Ureter (tissue), 1 donor: ENCODE results near the gene SORCS2. TPM values are rescaled to one million over a fixed set of nuclear protein-coding genes. Genes with fewer than 3 reads are reported as not detected.

Source experiments
- DNase-seq: peaks from one replicate; pipeline ENCODE4 v3.0.0-alpha.2; 2020; ENCODE audit warnings: low spot score
- total RNA-seq: library from RNA; stranded (reverse); gene quantifications from one replicate; pipeline ENCODE4 v1.2.4, GENCODE V29; 2023
- donor health status: DM: yes; HTN: yes; CAD: no.

SORCS2 gene
- total RNA-seq, 1 donor from 2014 or later = 2.8 TPM

DNA sequence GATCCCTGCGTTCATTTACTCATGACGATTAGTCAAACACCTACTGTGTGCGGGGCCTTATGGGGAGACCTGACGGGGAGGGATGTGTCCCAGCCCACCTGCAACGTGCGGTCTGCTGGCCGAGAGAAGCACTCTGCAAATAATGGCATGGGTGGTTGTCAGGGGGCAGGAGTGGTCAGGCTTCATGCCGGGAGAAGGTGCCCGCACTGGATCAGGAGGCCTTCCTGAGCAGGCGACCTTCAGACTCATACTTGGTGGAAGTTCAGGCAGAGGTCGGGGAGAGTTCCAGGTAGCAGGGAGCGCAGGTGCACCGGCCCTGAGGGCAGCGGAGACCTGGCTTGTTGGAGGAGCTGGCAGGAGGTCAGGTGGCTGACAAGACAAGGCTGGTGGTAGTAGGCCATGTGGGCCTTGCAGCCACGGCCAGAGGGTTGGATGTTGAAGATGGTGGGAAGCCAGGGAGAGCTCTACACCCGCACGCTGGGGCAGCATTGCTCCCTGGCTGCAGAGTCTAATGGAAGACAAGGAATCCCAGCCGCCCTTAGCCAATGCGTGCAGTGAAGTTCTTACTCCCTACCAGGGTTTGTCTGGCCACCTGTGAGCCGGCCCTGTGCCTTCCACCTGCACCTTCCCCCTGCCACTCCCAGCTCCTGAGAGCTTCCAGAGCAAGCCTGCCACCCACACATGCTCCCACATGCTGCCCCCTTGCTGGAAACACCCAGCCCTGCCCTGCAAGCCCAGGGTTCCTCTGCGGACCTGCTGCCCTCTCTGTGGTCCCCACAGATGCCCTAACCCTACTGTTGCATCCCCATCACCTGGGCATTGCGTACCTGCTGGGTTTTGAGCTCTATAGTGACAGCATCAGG lies 145.1 kb downstream of the SORCS2 start:
- DNase-seq = no peak

DNA sequence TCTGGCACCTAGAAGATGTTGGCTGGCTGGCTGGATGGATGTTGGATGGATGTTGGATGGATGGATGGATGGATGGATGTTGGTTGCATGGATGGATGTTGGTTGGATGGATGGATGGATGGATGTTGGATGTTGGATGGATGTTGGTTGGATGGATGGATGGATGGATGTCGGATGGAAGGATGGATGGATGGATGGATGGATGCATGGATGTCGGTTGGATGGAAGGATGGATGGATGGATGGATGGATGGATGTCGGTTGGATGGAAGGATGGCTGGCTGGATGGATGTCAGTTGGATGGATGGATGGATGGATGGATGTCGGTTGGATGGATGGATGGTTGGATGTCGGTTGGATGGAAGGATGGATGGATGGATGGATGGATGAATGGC lies 145.7 kb downstream of the SORCS2 start:
- no peak for DNase-seq

DNA sequence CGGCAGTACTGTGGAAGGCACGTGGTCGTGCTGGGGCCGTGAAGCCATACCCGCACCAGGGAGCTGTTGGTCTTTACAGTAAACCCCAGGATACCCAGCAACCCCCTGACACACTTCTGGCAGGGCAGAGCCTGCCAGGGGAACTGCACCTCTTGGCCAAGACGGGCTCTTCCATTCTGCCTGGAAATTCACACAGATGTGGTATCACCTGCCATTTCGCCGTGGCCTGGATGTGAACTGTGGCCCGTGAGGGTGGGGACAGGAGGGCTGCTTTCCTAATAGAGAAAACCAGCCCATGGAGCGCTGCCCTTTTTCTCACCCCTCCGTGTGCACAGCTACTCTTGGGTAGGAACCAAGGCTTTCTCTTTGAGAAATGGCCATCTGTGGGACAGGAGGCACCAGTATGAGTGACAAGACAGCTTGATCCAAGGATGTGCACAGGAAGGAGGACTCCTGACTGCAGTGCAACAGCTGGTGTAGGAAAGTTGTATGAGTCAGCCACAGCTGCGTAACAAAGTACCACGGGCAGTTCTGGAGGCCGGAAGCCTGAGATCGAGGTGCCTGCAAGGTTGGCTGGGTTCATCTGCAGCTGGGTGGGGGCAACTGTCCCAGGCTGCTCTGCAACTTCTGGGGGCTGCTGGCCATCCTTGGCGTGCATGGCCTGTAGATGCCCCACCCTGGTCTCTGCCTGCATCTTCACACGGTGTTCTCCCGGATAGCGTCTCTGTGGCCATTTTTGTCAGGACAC lies 146.7 kb downstream of the SORCS2 start:
- no peak for DNase-seq

DNA sequence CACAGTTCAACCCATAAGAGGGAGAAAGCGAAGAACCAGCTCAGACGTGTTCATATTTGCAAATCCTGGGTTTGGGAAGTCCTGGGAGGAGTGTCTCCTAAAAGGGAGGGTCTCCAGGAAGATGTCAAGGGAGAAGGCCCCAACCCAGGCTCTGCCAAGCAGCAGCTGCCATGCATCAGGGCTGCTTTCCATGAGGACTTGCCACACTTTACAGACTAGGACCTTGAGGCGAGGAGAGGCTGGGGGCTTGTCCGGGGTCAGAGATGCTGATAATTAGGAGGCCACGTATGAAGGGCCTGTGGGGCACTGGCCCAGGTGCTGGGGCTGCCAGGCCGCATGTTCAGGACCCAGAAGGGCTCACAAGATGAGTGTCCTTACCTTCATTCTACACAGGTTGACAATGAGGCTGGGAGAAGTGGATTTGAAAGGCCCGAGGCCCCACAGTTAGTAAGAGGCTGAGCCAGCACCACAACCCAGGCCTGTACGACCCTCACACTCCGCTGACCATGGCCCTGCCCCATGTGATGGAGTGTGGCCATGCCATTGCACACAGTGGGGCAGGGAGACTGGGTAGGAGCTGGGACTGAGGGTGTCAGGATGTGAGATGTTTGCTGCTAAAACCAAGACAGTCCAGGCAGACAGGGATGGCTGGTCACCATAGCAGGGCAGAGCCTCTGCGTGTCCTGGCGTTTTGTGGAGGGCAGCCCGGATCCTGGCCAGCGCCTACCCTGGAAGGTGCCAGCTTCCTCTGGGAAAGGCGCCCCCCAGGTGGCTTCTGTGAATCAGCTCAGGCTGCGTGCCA lies 147.6 kb downstream of the SORCS2 start:
- DNase-seq = no peak

DNA sequence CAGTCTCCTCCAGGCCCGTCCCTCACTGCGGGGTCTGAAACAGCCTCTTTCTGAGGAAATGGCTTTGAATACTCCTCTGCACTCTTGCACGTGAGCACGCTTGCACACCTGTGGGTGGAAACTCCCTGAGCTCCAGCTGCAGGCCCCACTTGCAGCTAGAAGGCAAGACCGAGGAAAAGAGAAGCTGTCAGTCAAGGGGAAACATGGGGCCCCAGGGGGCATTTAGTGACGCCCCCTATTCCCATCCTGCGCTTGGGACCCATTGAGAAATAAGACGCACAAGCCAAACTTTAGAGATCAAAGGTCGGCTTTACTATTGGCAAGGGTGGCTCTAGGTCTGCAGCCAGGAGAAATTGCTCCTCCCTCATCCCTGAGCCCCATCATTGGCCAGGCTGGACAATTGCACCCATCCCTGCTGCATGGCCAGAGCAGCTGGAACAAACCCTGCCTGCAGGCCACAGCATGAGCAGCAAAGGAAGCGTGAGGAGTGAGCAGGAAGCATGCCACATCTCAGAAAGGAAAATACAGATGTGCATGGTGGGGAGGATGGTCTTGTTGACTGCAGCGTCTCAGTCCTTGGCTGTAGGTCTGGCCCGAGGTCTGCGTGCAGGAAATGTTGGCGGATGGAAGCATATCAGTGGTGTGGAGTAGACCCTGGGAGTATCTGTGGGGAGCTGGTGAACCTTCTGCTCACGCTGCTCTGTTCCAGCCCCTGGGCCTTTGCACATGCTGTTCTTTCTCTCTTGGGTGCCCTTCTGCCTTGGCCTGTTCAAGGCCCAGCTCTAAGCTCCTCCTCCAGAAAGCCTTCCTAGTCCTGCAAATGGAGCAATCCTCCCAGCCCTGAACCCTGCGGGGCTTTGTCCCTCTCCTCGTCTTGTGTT lies 148.5 kb downstream of the SORCS2 start:
- DNase-seq = no peak

DNA sequence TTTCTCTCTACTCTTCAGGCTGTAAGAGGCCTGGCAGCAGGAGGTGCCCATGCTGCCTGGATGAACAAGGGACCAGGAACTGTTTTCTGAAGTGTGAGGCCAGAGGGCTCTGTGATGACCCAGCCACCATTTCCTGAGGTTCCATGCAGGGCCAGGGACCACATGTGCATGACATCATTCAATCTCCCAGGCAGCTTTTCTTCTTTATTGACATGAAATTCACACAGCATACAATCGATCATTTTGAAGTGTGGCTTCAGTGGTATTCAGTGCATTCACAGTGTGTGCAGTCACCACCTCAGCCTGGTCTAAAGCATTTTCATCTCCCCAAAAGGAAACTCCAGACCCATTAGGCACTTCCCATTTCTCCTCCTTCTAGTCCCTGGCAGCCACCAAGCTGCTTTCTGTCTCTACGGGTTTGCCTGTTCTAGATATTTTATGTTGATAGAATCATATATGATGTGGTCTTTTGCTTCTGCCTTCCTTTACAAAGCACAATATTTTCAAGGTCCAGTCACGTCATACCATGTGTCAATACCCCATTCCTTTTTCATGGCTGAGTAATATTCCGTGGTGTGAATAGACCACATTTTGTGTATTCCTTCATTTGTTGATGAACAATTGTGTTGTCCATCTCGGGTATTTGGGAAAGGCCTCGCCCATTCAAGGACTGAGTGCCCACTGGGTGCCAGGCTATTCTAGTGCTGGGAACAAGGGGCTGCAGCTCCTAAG lies 149.3 kb downstream of the SORCS2 start:
- no peak for DNase-seq

DNA sequence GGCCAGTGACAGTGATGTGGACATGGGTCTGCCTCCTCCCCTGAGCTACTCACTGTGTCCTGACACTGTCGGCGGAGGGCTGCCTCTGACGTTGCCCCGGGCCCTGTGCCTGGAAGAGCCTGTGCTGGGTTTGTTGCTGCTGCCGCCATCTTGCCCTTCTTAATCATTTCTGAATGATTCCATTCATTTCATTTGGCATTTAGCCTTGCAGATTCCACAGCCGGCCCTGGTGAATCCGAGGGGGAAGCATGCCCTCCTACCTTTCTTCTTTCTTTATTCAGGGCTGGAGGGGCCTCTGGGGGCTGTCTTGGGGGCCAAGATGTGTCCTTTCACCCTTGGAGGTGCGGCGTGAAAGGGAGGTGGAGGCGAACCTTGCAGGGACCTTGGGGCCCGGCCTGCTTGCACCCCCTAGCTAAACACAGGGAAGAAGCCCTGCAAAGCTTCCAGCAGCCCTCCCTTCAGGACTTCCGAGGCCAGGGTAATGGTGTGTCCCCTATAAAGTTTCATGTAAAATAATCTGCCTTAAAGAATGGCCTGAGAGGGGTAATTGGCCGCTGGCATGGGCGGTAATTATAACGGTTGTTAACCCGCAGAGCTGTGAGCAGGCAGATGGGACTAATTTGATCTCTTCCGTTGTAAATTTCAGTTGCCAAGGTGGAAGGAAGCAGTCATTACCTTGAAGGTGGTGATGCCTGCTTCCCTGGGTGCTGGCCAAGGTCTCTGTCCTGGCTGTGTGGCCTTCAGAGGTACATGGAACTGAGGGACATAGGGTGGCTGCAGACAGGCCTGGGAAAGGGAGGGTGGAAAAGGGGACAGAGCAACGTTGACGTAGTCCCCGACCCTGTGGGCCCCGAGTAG lies 150.1 kb downstream of the SORCS2 start:
- DNase-seq = no peak

DNA sequence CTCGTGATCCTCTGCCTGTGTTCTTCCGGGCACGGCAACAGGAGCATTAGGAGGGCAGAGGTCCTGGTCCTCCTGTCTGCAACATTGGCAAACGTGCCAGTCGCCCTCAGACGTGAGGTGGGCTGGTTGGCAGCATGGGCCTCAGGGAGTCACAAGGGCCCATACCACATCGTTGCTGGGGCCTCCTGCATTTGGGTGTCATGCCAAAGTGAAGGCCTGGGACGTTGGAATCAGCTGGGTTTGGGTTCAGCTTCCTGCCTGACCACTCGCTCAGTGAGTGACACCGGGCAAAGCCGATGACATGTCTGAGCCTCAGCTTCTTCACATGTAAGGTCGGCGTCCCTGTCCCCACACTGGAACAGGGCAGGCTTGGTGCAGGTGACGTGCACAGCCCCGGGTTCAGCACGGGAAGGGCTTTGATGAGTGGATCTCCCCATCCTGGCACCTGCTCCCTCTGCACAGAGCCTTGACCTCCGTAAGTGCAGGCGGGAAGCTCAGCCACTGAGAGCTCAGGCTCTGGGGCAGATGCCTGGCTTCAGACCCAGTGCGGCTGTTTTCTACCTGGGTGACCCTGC lies 150.8 kb downstream of the SORCS2 start:
- no peak for DNase-seq

DNA sequence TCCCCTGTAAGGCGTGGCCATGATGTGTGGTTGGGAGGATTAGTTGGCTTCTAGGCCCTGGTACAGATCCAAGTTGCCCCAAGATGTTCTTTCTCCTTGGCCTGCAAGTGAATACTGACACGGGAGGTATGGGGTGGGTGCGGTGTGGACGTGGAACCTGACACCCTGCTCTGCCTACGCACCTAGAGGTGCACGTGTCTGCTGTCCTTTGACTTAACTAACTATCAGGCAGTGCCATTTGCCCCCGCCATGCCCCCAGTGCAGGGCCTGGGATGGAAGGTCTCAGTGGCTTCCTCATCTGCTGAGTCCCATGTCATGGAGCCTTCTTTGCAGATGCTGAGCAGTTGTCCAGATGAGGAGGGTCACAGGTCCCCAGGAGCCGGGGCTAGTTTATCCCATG lies 151.6 kb downstream of the SORCS2 start:
- no peak for DNase-seq

DNA sequence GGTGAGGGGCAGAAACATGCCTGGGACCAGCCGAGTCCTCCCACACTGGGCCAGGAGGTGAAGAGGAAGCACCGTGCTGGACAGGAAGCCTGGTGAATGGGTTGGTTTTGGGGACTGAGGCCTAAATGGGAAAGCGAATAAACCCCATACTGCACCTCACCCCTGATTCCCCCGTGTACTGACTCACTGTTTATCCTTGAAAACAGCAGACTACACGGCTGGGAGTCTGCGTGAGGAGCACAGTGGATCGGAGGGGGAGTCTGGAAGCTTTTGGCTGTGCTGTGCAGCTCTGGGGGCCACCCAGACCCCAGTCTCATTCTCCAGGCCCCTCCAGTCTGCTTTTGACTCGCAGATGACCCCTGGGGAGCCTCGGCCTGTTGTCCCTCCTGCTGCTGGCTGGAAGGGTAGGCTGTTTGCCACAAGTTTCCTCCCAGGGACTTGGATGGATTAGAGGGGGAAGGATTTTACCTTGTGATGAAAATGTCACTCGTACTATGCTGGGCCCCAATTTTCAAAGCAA lies 152.4 kb downstream of the SORCS2 start:
- no peak for DNase-seq

DNA sequence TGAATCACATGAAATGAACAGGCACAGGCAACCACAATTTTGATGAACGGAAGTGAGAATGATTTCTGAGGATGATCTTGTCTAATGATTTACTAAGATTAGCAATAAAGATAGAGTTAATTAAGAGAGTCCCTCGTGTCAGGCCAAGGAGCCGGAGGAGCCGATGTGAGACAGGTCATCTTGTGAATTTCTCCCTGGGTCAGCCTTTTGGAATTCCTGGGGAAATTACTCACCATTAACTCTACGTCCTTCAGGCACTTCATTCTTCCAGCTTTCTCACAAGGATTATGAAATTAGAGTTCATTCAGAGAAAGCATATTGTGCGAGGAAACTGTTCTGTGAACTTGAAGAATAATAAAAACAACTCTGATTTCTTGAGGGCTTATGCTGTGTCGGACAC lies 155.6 kb downstream of the SORCS2 start:
- DNase-seq = no peak

DNA sequence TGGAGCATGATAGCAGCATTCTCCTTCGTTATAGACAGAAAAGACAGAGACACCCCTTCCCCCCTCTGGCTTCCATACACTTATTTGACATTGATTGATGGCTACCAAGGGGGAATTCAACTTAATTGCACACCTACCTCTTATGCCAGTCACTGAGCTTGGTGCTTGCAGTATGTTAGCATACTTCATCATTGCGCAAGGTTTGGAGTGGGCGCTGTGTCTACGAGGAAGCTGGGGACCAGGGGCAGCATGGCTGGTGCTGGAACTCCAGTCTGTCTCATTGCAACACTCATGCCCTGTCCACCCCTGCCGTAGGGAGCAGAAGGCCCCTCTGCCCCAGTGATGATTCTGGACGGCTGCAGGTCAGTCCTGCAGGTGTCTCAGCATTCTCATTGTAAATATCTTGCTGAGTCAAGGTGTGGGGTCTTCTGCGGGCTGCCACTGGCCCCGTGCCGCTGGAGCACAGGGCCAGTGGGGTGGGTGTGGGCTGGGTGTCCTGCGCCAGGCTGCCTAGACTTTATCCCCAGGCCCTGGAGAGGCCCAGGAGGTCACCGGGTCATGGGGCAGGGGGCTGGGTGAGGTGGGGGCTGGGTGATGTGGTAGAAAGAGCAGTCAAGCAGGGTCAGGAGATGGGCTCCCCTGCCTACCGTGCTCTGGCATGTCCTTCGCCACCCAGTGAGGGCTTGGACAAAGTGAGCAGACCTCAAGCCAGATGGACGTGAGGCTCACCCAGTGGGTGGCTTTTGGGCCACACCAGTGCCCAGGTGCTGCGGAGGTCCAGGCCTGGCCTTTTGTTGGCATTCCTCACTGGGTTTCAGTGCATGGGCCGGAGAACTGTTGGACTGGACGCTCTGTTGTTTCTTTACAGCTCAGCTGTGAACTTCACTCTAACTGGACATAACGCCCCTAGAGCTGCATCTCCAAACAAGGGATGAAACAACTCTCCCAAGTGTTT lies 156.9 kb downstream of the SORCS2 start:
- no peak for DNase-seq

DNA sequence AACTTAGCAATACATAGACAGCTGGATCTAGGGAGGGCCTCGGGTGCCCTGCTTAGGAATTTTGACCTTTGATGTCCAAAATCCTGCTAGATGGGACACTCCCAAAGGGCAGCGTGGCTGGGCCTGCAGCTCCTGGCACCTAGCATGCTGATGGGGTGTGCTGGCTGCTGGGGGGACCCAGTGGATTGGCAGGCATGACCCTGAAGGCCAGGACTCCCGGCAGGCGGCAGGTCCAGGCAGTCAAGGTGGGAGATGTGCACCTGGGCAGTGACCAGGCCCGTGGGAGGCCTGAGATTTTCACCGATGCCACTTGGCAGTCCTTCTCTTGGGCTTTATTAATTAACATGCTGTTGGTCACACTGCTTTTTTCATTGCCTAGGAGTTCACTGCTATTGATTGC lies 158.1 kb downstream of the SORCS2 start:
- no peak for DNase-seq

DNA sequence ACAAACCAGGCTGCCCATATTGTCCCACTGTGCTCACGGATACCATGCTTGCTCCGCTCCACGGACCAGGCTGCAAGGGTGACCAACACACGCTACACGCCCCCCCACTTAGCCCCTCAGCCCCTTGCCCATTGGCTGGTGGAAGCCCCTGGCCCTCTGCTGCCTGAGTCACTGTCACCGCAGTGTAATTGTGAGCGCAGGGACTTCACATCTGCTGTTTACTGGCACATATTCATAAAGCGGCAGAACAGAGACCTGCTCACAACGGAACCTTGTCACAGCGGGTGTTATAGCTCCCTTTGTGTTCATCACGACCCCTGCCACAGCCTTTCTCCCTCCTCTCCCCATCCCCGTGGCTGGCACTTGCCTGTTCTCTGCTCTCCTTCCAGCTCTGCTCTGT lies 158.7 kb downstream of the SORCS2 start:
- DNase-seq = no peak

DNA sequence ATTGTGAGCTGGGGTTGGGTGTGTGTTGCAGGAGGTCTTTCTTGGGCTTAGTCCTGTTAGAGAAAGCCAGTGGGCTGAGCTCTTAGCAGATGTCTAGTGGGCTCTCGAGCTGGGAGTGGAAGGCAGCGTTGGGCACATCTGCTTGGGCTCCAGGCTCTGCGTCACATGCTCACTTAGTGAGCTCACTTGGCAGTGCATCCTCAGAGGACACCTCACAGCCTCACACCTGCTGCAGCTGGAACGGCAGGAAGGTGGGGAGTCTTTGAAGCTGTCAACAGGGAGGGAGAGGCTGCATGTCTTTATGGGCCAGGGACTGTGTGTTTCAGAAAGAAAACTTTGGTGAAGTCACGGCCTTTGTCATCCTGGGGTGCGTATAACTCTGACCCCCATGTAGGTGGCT lies 160.1 kb downstream of the SORCS2 start:
- DNase-seq = no peak

DNA sequence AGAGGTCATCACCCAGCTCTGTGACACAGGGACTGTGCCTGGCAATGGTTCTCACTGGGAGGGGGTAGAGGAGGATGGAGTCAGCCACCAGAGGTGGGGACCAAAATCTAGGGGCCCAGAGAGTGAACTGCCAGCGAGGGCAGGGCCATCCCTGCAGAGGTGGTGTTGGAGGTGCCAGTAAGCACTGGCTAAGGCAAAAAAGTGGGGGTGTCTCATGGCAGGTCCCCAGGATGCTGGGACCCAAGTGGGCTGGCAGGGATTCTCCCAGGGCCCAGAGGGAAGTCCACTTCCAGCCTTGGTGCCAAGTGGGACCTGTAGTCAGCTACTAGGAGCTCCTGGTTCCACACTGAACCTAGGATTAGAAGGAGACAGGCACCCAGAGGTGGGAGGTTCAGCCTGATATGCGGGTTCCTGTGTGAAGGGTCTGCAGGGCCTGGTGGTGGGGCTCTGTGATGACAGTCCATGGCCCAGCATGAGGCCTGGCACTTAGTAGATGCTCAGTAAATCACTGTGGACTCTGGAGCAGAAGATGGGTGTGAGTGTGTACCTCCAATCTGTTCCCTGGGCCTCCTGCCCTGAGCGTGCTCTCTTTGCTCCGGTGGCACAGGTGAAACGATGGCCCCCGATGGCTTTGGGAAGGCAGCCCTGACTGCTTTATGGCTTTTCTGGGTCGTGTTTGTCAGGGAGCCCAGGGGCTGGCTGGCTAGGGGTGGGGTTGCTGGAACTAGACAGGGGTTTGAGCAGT lies 160.9 kb downstream of the SORCS2 start:
- no peak for DNase-seq
